Activated naive CD8-positive, alpha-beta T cell treated with anti-CD3 and anti-CD28 coated beads for 36 hours (primary cell): Measurements from ENCODE around the gene LRRC14B. TPM values are rescaled to one million over a fixed set of nuclear protein-coding genes. Genes with fewer than 3 reads are reported as not detected.
A peak's percentile ranks its signal among the peaks of the same experiment; 100 is the strongest.

Source experiments
- DNase-seq: peaks from one replicate; pipeline ENCODE4 v3.0.0; 2021
- H3K27ac Mint-ChIP-seq: one replicate; pipeline ENCODE4 v1.8.0; 2022; ENCODE audit warnings: mild to moderate bottlenecking, moderate library complexity, mixed read lengths
- H3K27me3 Mint-ChIP-seq: one replicate; pipeline ENCODE4 v1.8.0; 2022; ENCODE audit warnings: mild to moderate bottlenecking, mixed read lengths
- H3K36me3 Mint-ChIP-seq: one replicate; pipeline ENCODE4 v1.8.0; 2021; ENCODE audit warnings: mild to moderate bottlenecking, mixed read lengths
- H3K4me1 Mint-ChIP-seq: one replicate; pipeline ENCODE4 v1.8.0; 2021; ENCODE audit warnings: mixed read lengths
- H3K4me3 Mint-ChIP-seq: one replicate; pipeline ENCODE4 v1.8.0; 2022; ENCODE audit warnings: mild to moderate bottlenecking, moderate library complexity, mixed read lengths
- H3K9me3 Mint-ChIP-seq: one replicate; pipeline ENCODE4 v1.8.0; 2022; ENCODE audit warnings: mixed read lengths
- total RNA-seq, 2 experiments: library from RNA; stranded (reverse); gene quantifications; one replicate each; pipeline ENCODE4 v1.2.3, GENCODE V29; 2021

Gene LRRC14B
- under 1 TPM in 1 of 2 experiments, not detected in 1; 0.23 TPM for total RNA-seq

GRCh38 chr5:191036-191948 lies at the start of gene LRRC14B:
Gene LRRC14B (plus strand): TSS chr5:191495. CDS start chr5:191539, 44 bp downstream.
- Mint-ChIP-seq H3K4me1 (peaks cover 11% of the 10 kb centered on the region), H3K27me3 (no peaks in the 10 kb centered on the region), H3K4me3 (peak within 1 kb of the TSS; percentile 14)

GRCh38 chr5:141761-142160 lies 49.5 kb upstream of the LRRC14B start:
- Mint-ChIP-seq H3K4me1 (no peaks in the 10 kb centered on the region), H3K27me3 (peaks cover 5% of the 10 kb centered on the region), H3K36me3 (peaks cover 2% of the 10 kb centered on the region), H3K9me3 (peaks cover 6% of the 10 kb centered on the region), H3K4me3 (no peak overlapping the region), H3K27ac (no peak overlapping the region)
- DNase-seq = no peak

More at GRCh38 chr5:191036-191948, at the start of gene LRRC14B:
- no peak within 1 kb of the TSS for H3K27ac Mint-ChIP-seq
- peak; percentile 35 for DNase-seq
- H3K36me3 Mint-ChIP-seq = no peaks in the 10 kb centered on the region
- no peaks in the 10 kb centered on the region for H3K9me3 Mint-ChIP-seq

- no peak overlapping the region for H3K27ac Mint-ChIP-seq
- DNase-seq = no peak
Observed at GRCh38 chr5:142246-142810, 49.0 kb upstream of the LRRC14B start.

GRCh38 chr5:143041-143440 lies 48.3 kb upstream of the LRRC14B start:
- Mint-ChIP-seq H3K27me3 (peaks cover 5% of the 10 kb centered on the region), H3K27ac (no peak overlapping the region), H3K36me3 (peaks cover 2% of the 10 kb centered on the region), H3K9me3 (peaks cover 18% of the 10 kb centered on the region), H3K4me3 (no peak overlapping the region), H3K4me1 (no peaks in the 10 kb centered on the region)
- no peak for DNase-seq

More at GRCh38 chr5:142246-142810, 49.0 kb upstream of the LRRC14B start:
- H3K27me3 Mint-ChIP-seq = peaks cover 5% of the 10 kb centered on the region
- peaks cover 11% of the 10 kb centered on the region for H3K9me3 Mint-ChIP-seq
- H3K4me3 Mint-ChIP-seq = no peak overlapping the region
- H3K4me1 Mint-ChIP-seq = no peaks in the 10 kb centered on the region
- H3K36me3 Mint-ChIP-seq = peaks cover 2% of the 10 kb centered on the region

- no peak for DNase-seq
- no peak overlapping the region for H3K4me3 Mint-ChIP-seq
- peaks cover 5% of the 10 kb centered on the region for H3K27me3 Mint-ChIP-seq
- peaks cover 2% of the 10 kb centered on the region for H3K36me3 Mint-ChIP-seq
- peaks cover 20% of the 10 kb centered on the region for H3K9me3 Mint-ChIP-seq
- H3K4me1 Mint-ChIP-seq = no peaks in the 10 kb centered on the region
- H3K27ac Mint-ChIP-seq = no peak overlapping the region
Observed at GRCh38 chr5:144941-145340, 46.4 kb upstream of the LRRC14B start.

- H3K36me3 Mint-ChIP-seq = peaks cover 2% of the 10 kb centered on the region
- peaks cover 5% of the 10 kb centered on the region for H3K27me3 Mint-ChIP-seq
- no peak overlapping the region for H3K27ac Mint-ChIP-seq
- DNase-seq = no peak
- peaks cover 20% of the 10 kb centered on the region for H3K9me3 Mint-ChIP-seq
- H3K4me3 Mint-ChIP-seq = no peak overlapping the region
- no peaks in the 10 kb centered on the region for H3K4me1 Mint-ChIP-seq
Observed at GRCh38 chr5:145585-146323, 45.5 kb upstream of the LRRC14B start.

- peaks cover 20% of the 10 kb centered on the region for H3K9me3 Mint-ChIP-seq
- no peak for DNase-seq
- H3K27me3 Mint-ChIP-seq = no peaks in the 10 kb centered on the region
- H3K27ac Mint-ChIP-seq = no peak overlapping the region
- H3K4me3 Mint-ChIP-seq = no peak overlapping the region
- no peaks in the 10 kb centered on the region for H3K4me1 Mint-ChIP-seq
- peaks cover 2% of the 10 kb centered on the region for H3K36me3 Mint-ChIP-seq
Observed at GRCh38 chr5:147751-148150, 43.5 kb upstream of the LRRC14B start.

GRCh38 chr5:149745-150485 lies 41.4 kb upstream of the LRRC14B start:
- DNase-seq = no peak
- Mint-ChIP-seq H3K4me3 (no peak overlapping the region), H3K27me3 (no peaks in the 10 kb centered on the region), H3K4me1 (no peaks in the 10 kb centered on the region), H3K27ac (no peak overlapping the region), H3K9me3 (peaks cover 20% of the 10 kb centered on the region), H3K36me3 (peaks cover 2% of the 10 kb centered on the region)

- DNase-seq = no peak
- peaks cover 2% of the 10 kb centered on the region for H3K36me3 Mint-ChIP-seq
- H3K27me3 Mint-ChIP-seq = no peaks in the 10 kb centered on the region
- no peak overlapping the region for H3K4me3 Mint-ChIP-seq
- no peak overlapping the region for H3K27ac Mint-ChIP-seq
- H3K4me1 Mint-ChIP-seq = no peaks in the 10 kb centered on the region
- H3K9me3 Mint-ChIP-seq = peaks cover 20% of the 10 kb centered on the region
Observed at GRCh38 chr5:150746-151145, 40.5 kb upstream of the LRRC14B start.

GRCh38 chr5:152077-152476 lies 39.2 kb upstream of the LRRC14B start:
- H3K36me3 Mint-ChIP-seq = no peaks in the 10 kb centered on the region
- DNase-seq = no peak
- no peak overlapping the region for H3K4me3 Mint-ChIP-seq

GRCh38 chr5:153256-153655 lies 38.0 kb upstream of the LRRC14B start:
- Mint-ChIP-seq H3K27me3 (no peaks in the 10 kb centered on the region), H3K4me3 (no peak overlapping the region), H3K9me3 (peaks cover 2% of the 10 kb centered on the region), H3K4me1 (no peaks in the 10 kb centered on the region), H3K27ac (no peak overlapping the region), H3K36me3 (no peaks in the 10 kb centered on the region)
- DNase-seq = no peak

More at GRCh38 chr5:152077-152476, 39.2 kb upstream of the LRRC14B start:
- H3K27ac Mint-ChIP-seq = no peak overlapping the region
- H3K4me1 Mint-ChIP-seq = no peaks in the 10 kb centered on the region
- H3K27me3 Mint-ChIP-seq = no peaks in the 10 kb centered on the region
- H3K9me3 Mint-ChIP-seq = peaks cover 12% of the 10 kb centered on the region

- no peak for DNase-seq
- H3K27me3 Mint-ChIP-seq = no peaks in the 10 kb centered on the region
- H3K4me3 Mint-ChIP-seq = no peak overlapping the region
- H3K4me1 Mint-ChIP-seq = no peaks in the 10 kb centered on the region
- no peaks in the 10 kb centered on the region for H3K36me3 Mint-ChIP-seq
- no peaks in the 10 kb centered on the region for H3K9me3 Mint-ChIP-seq
- H3K27ac Mint-ChIP-seq = no peak overlapping the region
Observed at GRCh38 chr5:154236-154635, 37.1 kb upstream of the LRRC14B start.

GRCh38 chr5:154826-155225 lies 36.5 kb upstream of the LRRC14B start:
- no peak overlapping the region for H3K27ac Mint-ChIP-seq
- no peaks in the 10 kb centered on the region for H3K4me1 Mint-ChIP-seq
- H3K4me3 Mint-ChIP-seq = no peak overlapping the region
- H3K9me3 Mint-ChIP-seq = no peaks in the 10 kb centered on the region
- no peak for DNase-seq
- H3K27me3 Mint-ChIP-seq = peaks cover 5% of the 10 kb centered on the region
- H3K36me3 Mint-ChIP-seq = no peaks in the 10 kb centered on the region

GRCh38 chr5:155651-156410 lies 35.5 kb upstream of the LRRC14B start:
- DNase-seq = no peak
- no peaks in the 10 kb centered on the region for H3K36me3 Mint-ChIP-seq
- H3K9me3 Mint-ChIP-seq = no peaks in the 10 kb centered on the region
- no peak overlapping the region for H3K4me3 Mint-ChIP-seq
- H3K4me1 Mint-ChIP-seq = no peaks in the 10 kb centered on the region
- no peak overlapping the region for H3K27ac Mint-ChIP-seq
- H3K27me3 Mint-ChIP-seq = peaks cover 6% of the 10 kb centered on the region
